HepG2 (cell line): Measurements from ENCODE around the gene TCAF1.

Experiments used
- MXI1 ChIP-seq: IDR thresholded peaks from 3 replicates; pipeline ENCODE4 v1.6.1; 2012; ENCODE audit warnings: low read depth, low read length, inconsistent platforms, borderline replicate concordance
- POLR2AphosphoS5 ChIP-seq: IDR thresholded peaks from 2 replicates; pipeline ENCODE4 v1.6.1; 2012; ENCODE audit warnings: low read depth, low read length
- SNRNP70 ChIP-seq: fragments of 200-400 bp; formaldehyde crosslinking; IDR thresholded peaks from 2 replicates; pipeline ENCODE4 v1.6.1; 2017; ENCODE audit warnings: mild to moderate bottlenecking, low read depth, low read length, moderate library complexity
- TBL1XR1 ChIP-seq: fragments of 150-350 bp; IDR thresholded peaks from 2 replicates; pipeline ENCODE4 v1.6.1; 2014; ENCODE audit warnings: borderline replicate concordance, low read length; ENCODE audit not compliant: partially characterized antibody
- ZBTB2 ChIP-seq: sonication (generic); formaldehyde crosslinking; IDR thresholded peaks from 2 replicates; pipeline ENCODE4 v1.8.0; 2022; ENCODE audit warnings: low read depth, missing genetic modification reagents
- ZNF574 ChIP-seq: sonication (generic); formaldehyde crosslinking; IDR thresholded peaks from 2 replicates; pipeline ENCODE4 v1.4.0; 2020; ENCODE audit warnings: missing genetic modification reagents

- TF ChIP-seq MXI1 (no peak), POLR2AphosphoS5 (no peak), ZNF574 (CRISPR knock-in tag) (no peak), SNRNP70 (no peak), TBL1XR1 (no peak), ZBTB2 (CRISPR knock-in tag) (no peak)
Measured at GRCh38 chr7:143846692-143847091, 55.3 kb downstream of the TCAF1 start.
